Fibroblast of lung (primary cell): ENCODE results near the gene SLC25A24. TPM values are rescaled to one million over a fixed set of nuclear protein-coding genes. Genes with fewer than 3 reads are reported as not detected.

ENCODE experiments used
- DNase-seq, 2 donors: peaks; one replicate each; pipeline versions ENCODE4 v3.0.0 to v3.0.0-alpha.2; 2010; ENCODE audit warnings: low read depth in 2 of 2
- H2AFZ ChIP-seq: 2 replicates; pipeline ENCODE4 v1.5.1; 2012; ENCODE audit warnings: low read length, control low read depth, inconsistent platforms
- H3K27ac ChIP-seq: 2 replicates; pipeline ENCODE4 v1.5.1; 2011; ENCODE audit warnings: low read length, control low read depth; ENCODE audit not compliant: insufficient read depth
- H3K27me3 ChIP-seq: 2 replicates; pipeline ENCODE4 v1.5.1; 2011; ENCODE audit warnings: mild to moderate bottlenecking, low read length; ENCODE audit not compliant: control insufficient read depth, insufficient read depth
- H3K36me3 ChIP-seq: 2 replicates; pipeline ENCODE4 v1.5.1; 2011; ENCODE audit warnings: low read length; ENCODE audit not compliant: control insufficient read depth, insufficient read depth
- H3K4me1 ChIP-seq: 2 replicates; pipeline ENCODE4 v1.5.1; 2011; ENCODE audit warnings: low read length; ENCODE audit not compliant: control insufficient read depth, insufficient read depth; ENCODE audit errors: extremely low read depth
- H3K4me2 ChIP-seq: 2 replicates; pipeline ENCODE4 v1.5.1; 2011; ENCODE audit warnings: low read length, control low read depth; ENCODE audit not compliant: insufficient read depth; ENCODE audit errors: extremely low read depth
- H3K4me3 ChIP-seq, 4 experiments: fragments of 200-600 bp in 1 of 4; sonication (generic) in 1 of 4; replicated peaks in 1 of 4; 2 replicates each; pipeline ENCODE4 v1.5.1; 2011 to 2016; ENCODE audit warnings: low read length in 4 of 4, low read depth in 3 of 4, mild to moderate bottlenecking in 3 of 4, control low read depth in 2 of 4, inconsistent platforms in 1 of 4, mixed read lengths in 1 of 4; ENCODE audit not compliant: insufficient read depth in 1 of 4; ENCODE audit errors: control extremely low read depth in 1 of 4
- H3K79me2 ChIP-seq: 2 replicates; pipeline ENCODE4 v1.5.1; 2012; ENCODE audit warnings: mild to moderate bottlenecking, low read length, inconsistent platforms; ENCODE audit not compliant: control insufficient read depth, insufficient read depth
- H3K9ac ChIP-seq: 2 replicates; pipeline ENCODE4 v1.5.1; 2011; ENCODE audit warnings: mild to moderate bottlenecking, low read length, control low read depth; ENCODE audit not compliant: insufficient read depth
- H3K9me3 ChIP-seq: 2 replicates; pipeline ENCODE4 v1.5.1; 2012; ENCODE audit warnings: low read depth, low read length; ENCODE audit not compliant: control insufficient read depth, insufficient read depth
- H4K20me1 ChIP-seq: 2 replicates; pipeline ENCODE4 v1.5.1; 2011; ENCODE audit warnings: low read length; ENCODE audit not compliant: control insufficient read depth, insufficient read depth; ENCODE audit errors: extremely low read depth
- EZH2 ChIP-seq: IDR thresholded peaks from 2 replicates; pipeline ENCODE4 v1.5.1; 2012; ENCODE audit warnings: low read length, control low read depth, mild to moderate bottlenecking; ENCODE audit errors: missing control alignments
- polyA plus RNA-seq, 2 donors: library from polyadenylated mRNA; depleted of rRNA in 1 of 2; stranded (reverse) in 1 of 2; unstranded in 1 of 2; fragments of >200 nt; gene quantifications; 2 replicates each; pipeline ENCODE4 v1.2.1, GENCODE V29; 2011 to 2012; ENCODE audit warnings: missing spikeins in 1 of 2
- total RNA-seq: library from RNA; depleted of rRNA; stranded (reverse); fragments of >200 nt; gene quantifications from 2 replicates; pipeline ENCODE4 v1.2.1, GENCODE V29; 2014
- TF ChIP-seq, protein P1 (sequence below), 2 donors: IDR thresholded peaks in 1 of 2; conservative IDR thresholded peaks in 1 of 2; 1 replicate in 1 of 2; 2 replicates in 1 of 2; pipeline ENCODE4 v1.5.1; 2011 to 2012; ENCODE audit warnings: low read length in 2 of 2, control low read depth in 1 of 2, inconsistent platforms in 1 of 2, low read depth in 1 of 2, mild to moderate bottlenecking in 1 of 2

SLC25A24 gene
- total and polyA plus RNA-seq, 2 donors (not counting 1 experiment from before 2014, with no cell fraction given): 51.2 to 51.6 TPM

- Histone ChIP-seq H3K79me2 (no peaks in the 10 kb centered on the region), H3K4me1 (no peaks in the 10 kb centered on the region), H3K4me3 (no peak overlapping the region), H2AFZ (no peak overlapping the region), H3K27ac (no peak overlapping the region), H3K36me3 (no peaks in the 10 kb centered on the region), H3K9me3 (no peaks in the 10 kb centered on the region), H3K4me2 (no peak overlapping the region), H4K20me1 (no peaks in the 10 kb centered on the region), H3K27me3 (no peaks in the 10 kb centered on the region), H3K9ac (no peak overlapping the region)
- DNase-seq: no peak
- TF ChIP-seq EZH2: no peak
- TF ChIP-seq, protein P1, sequence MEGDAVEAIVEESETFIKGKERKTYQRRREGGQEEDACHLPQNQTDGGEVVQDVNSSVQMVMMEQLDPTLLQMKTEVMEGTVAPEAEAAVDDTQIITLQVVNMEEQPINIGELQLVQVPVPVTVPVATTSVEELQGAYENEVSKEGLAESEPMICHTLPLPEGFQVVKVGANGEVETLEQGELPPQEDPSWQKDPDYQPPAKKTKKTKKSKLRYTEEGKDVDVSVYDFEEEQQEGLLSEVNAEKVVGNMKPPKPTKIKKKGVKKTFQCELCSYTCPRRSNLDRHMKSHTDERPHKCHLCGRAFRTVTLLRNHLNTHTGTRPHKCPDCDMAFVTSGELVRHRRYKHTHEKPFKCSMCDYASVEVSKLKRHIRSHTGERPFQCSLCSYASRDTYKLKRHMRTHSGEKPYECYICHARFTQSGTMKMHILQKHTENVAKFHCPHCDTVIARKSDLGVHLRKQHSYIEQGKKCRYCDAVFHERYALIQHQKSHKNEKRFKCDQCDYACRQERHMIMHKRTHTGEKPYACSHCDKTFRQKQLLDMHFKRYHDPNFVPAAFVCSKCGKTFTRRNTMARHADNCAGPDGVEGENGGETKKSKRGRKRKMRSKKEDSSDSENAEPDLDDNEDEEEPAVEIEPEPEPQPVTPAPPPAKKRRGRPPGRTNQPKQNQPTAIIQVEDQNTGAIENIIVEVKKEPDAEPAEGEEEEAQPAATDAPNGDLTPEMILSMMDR (conservative IDR thresholded peaks at IDR 0.05 in 1 of 2, IDR thresholded peaks at IDR 0.05 in 1 of 2; ENCODE audit: low read depth in 1 of 2, low read length in 2 of 2): no peak
Observed at GRCh38 chr1:108109295-108109973, 90.7 kb downstream of the SLC25A24 start.

DNA sequence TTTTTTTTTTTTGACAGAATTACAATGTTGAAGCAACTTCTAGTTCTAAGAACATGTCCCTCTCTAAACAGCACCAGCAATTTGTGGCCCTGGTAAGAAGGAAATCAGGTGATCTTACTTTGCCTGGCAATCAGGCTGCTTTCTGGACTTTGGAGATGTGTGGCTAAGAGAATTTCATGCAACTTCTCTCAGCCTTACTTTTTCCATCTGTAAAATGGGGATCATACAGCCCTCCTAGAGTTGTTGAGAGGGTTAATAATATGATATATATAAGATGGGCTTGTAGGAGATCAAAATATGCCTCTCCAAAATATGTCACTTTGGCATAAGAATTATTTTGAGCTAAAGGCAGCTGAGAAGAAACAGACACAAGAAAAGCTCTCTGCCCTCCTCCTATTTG lies 92.0 kb downstream of the SLC25A24 start:
- Histone ChIP-seq H3K36me3 (no peaks in the 10 kb centered on the region), H3K9me3 (no peaks in the 10 kb centered on the region), H3K4me3 (no peak overlapping the region), H4K20me1 (no peaks in the 10 kb centered on the region), H3K79me2 (no peaks in the 10 kb centered on the region), H3K4me1 (no peaks in the 10 kb centered on the region), H3K27ac (no peak overlapping the region), H3K27me3 (no peaks in the 10 kb centered on the region), H3K4me2 (no peak overlapping the region), H3K9ac (no peak overlapping the region), H2AFZ (no peak overlapping the region)
- no peak for TF ChIP-seq EZH2
- TF ChIP-seq, protein P1 (conservative IDR thresholded peaks at IDR 0.05 in 1 of 2, IDR thresholded peaks at IDR 0.05 in 1 of 2; ENCODE audit: low read depth in 1 of 2, low read length in 2 of 2): no peak
- DNase-seq: no peak

- Histone ChIP-seq H3K9me3 (no peaks in the 10 kb centered on the region), H3K4me2 (no peak overlapping the region), H3K4me1 (no peaks in the 10 kb centered on the region), H2AFZ (no peak overlapping the region), H3K79me2 (no peaks in the 10 kb centered on the region), H3K27ac (no peak overlapping the region), H3K9ac (no peak overlapping the region), H3K4me3 (no peak overlapping the region), H3K36me3 (no peaks in the 10 kb centered on the region), H4K20me1 (no peaks in the 10 kb centered on the region), H3K27me3 (no peaks in the 10 kb centered on the region)
- peak in 1 of 2 donors; percentile 14 for DNase-seq
- TF ChIP-seq, protein P1 (conservative IDR thresholded peaks at IDR 0.05 in 1 of 2, IDR thresholded peaks at IDR 0.05 in 1 of 2; ENCODE audit: low read depth in 1 of 2, low read length in 2 of 2): no peak
- TF ChIP-seq EZH2: no peak
Observed at GRCh38 chr1:108107658-108108057, 92.5 kb downstream of the SLC25A24 start.
